ENCODE measurements around the gene OR2J3. TPM values are rescaled to one million over a fixed set of nuclear protein-coding genes. Genes with fewer than 3 reads are reported as not detected.

Gene OR2J3
- total and polyA plus RNA-seq, 2 donors (not counting 3 experiments of a cell fraction or from before 2014, with no cell fraction given): not detected

DNA sequence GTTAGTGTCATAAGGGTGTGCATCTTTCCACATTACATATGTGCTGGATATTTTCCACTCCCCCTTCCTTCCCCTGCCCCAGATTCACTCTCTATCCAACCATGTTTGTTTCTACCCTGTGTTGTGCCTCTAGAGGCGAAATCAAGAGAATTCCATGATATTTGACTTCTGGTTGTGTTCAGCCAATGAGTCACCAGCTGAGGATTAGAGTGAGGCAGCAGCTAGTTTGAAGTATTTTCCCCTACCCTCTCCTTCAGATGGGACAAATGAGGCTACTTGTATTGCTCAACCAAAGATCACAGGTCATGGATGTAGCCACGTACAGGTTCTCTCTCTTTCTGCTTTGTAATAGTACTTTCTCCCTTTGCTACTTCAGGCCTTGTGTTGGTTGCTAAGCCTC is 38.3 kb downstream of the OR2J3 start:
- no peaks in the 10 kb centered on the region for H3K27me3 ChIP-seq (ENCODE audit: control insufficient read depth in 2 of 2, insufficient read depth in 2 of 2, low read length in 2 of 2)
- TF ChIP-seq, protein P1, sequence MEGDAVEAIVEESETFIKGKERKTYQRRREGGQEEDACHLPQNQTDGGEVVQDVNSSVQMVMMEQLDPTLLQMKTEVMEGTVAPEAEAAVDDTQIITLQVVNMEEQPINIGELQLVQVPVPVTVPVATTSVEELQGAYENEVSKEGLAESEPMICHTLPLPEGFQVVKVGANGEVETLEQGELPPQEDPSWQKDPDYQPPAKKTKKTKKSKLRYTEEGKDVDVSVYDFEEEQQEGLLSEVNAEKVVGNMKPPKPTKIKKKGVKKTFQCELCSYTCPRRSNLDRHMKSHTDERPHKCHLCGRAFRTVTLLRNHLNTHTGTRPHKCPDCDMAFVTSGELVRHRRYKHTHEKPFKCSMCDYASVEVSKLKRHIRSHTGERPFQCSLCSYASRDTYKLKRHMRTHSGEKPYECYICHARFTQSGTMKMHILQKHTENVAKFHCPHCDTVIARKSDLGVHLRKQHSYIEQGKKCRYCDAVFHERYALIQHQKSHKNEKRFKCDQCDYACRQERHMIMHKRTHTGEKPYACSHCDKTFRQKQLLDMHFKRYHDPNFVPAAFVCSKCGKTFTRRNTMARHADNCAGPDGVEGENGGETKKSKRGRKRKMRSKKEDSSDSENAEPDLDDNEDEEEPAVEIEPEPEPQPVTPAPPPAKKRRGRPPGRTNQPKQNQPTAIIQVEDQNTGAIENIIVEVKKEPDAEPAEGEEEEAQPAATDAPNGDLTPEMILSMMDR (IDR thresholded peaks at IDR 0.05; ENCODE audit: extremely low read depth in 1 of 2, insufficient read depth in 1 of 2, low read depth in 1 of 2, low read length in 2 of 2): no peak
- TF ChIP-seq FOS (IDR thresholded peaks at IDR 0.05; ENCODE audit: borderline replicate concordance, insufficient read depth, low read length) (no peak), EZH2 (IDR thresholded peaks at IDR 0.05; ENCODE audit: borderline replicate concordance, low read depth, low read length, severe bottlenecking) (no peak), POLR2AphosphoS5 (IDR thresholded peaks at IDR 0.05; ENCODE audit: insufficient read depth, low read depth, low read length) (no peak), GATA2 (IDR thresholded peaks at IDR 0.05; ENCODE audit: insufficient read depth, insufficient read length, low read depth, low read length) (no peak), JUN (IDR thresholded peaks at IDR 0.05; ENCODE audit: borderline replicate concordance, insufficient read depth, insufficient read length, low read depth) (no peak), MYC (IDR thresholded peaks at IDR 0.05; ENCODE audit: low read depth, low read length) (no peak), POLR2A (IDR thresholded peaks at IDR 0.05; ENCODE audit: low read depth, low read length) (no peak)
- TF ChIP-seq, protein P2, sequence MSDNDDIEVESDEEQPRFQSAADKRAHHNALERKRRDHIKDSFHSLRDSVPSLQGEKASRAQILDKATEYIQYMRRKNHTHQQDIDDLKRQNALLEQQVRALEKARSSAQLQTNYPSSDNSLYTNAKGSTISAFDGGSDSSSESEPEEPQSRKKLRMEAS (IDR thresholded peaks at IDR 0.05; ENCODE audit: insufficient read depth, insufficient read length): no peak
- H3K9ac ChIP-seq (replicated peaks; ENCODE audit: extremely low read depth, insufficient read depth, low read length): no peak overlapping the region
- no peaks in the 10 kb centered on the region for H3K4me1 ChIP-seq (ENCODE audit: control insufficient read depth, extremely low read depth, insufficient read depth, low read length)
- no peak overlapping the region for H3K4me2 ChIP-seq (ENCODE audit: insufficient read depth, low read length)
- H3K9me3 ChIP-seq (replicated peaks; ENCODE audit: control insufficient read depth, insufficient read depth, low read length): no peaks in the 10 kb centered on the region
- H3K79me2 ChIP-seq (ENCODE audit: control insufficient read depth, insufficient read depth, low read length): no peaks in the 10 kb centered on the region
- no peaks in the 10 kb centered on the region for H3K36me3 ChIP-seq (ENCODE audit: control insufficient read depth in 2 of 2, extremely low read depth in 1 of 2, insufficient read depth in 2 of 2, low read length in 2 of 2)
- H3K9me1 ChIP-seq (replicated peaks; ENCODE audit: control insufficient read depth, extremely low read depth, insufficient read depth, low read length): no peaks in the 10 kb centered on the region
- DNase-seq (ENCODE audit: low read depth, low spot score) (no peak), FAIRE-seq (no peak)
- intact Hi-C loops (cut with micrococcal nuclease) (no loop called here), dilution Hi-C loops (cut with MboI; ENCODE audit: extremely low pct_ligation_motif_present, low sequenced_read_pairs) (no loop called here)
- no peak overlapping the region for H2AFZ ChIP-seq (ENCODE audit: low read depth, low read length)
- H3K27ac ChIP-seq (ENCODE audit: insufficient read depth, low read depth, low read length): no peak overlapping the region
- H3K4me3 ChIP-seq (replicated peaks in 1 of 3; ENCODE audit: insufficient read depth in 1 of 3, low read depth in 1 of 3, low read length in 3 of 3): no peak overlapping the region
- BruUV-seq (replicated peaks): no TSS peak
- ChIA-PET POLR2A (no interaction called here), CTCF (no interaction called here)
- no peaks in the 10 kb centered on the region for H4K20me1 ChIP-seq (replicated peaks; ENCODE audit: control insufficient read depth, extremely low read depth, insufficient read depth, low read length)
